Neural progenitor cell (in vitro differentiated cells): Measurements from ENCODE around the gene UBAP1L. TPM values are rescaled to one million over a fixed set of nuclear protein-coding genes. Genes with fewer than 3 reads are reported as not detected.

ENCODE experiments used
- DNase-seq: peaks from one replicate; pipeline ENCODE4 v3.0.0-alpha.2; 2016; ENCODE audit warnings: low spot score
- H2AFZ ChIP-seq: fragments of 200-600 bp; sonication (generic); replicated peaks from 2 replicates; pipeline ENCODE4 v1.6.1; 2016; ENCODE audit warnings: antibody characterized with exemption
- H3F3A ChIP-seq: fragments of 200-600 bp; sonication (generic); 2 replicates; pipeline ENCODE4 v1.6.1; 2016; ENCODE audit warnings: antibody characterized with exemption, low read depth
- H3K27ac ChIP-seq: fragments of 200-600 bp; sonication (generic); 2 replicates; pipeline ENCODE4 v1.5.1; 2016; ENCODE audit warnings: mild to moderate bottlenecking
- H3K27me3 ChIP-seq: fragments of 200-600 bp; sonication (generic); 2 replicates; pipeline ENCODE4 v1.6.1; 2016; ENCODE audit warnings: mild to moderate bottlenecking, moderate library complexity
- H3K36me3 ChIP-seq: fragments of 200-600 bp; sonication (generic); 2 replicates; pipeline ENCODE4 v1.5.1; 2016
- H3K4me1 ChIP-seq: fragments of 200-600 bp; sonication (generic); 2 replicates; pipeline ENCODE4 v1.6.1; 2016; ENCODE audit warnings: mixed run types
- H3K4me2 ChIP-seq: fragments of 200-600 bp; sonication (generic); 2 replicates; pipeline ENCODE4 v1.6.1; 2016
- H3K4me3 ChIP-seq: fragments of 200-600 bp; sonication (generic); 2 replicates; pipeline ENCODE4 v1.5.1; 2016
- H3K79me2 ChIP-seq: fragments of 200-600 bp; sonication (generic); 2 replicates; pipeline ENCODE4 v1.6.1; 2016; ENCODE audit warnings: low read depth
- H3K9ac ChIP-seq: fragments of 200-600 bp; sonication (generic); 2 replicates; pipeline ENCODE4 v1.6.1; 2016
- H3K9me3 ChIP-seq: fragments of 200-600 bp; sonication (generic); 2 replicates; pipeline ENCODE4 v1.5.1; 2016; ENCODE audit warnings: low read depth
- H4K20me1 ChIP-seq: fragments of 200-600 bp; sonication (generic); 2 replicates; pipeline ENCODE4 v1.6.1; 2016; ENCODE audit warnings: low read depth
- H3K27ac Mint-ChIP-seq: 3 replicates; pipeline ENCODE4 v1.8.0; 2021; ENCODE audit warnings: mixed read lengths
- H3K27me3 Mint-ChIP-seq: 2 replicates; pipeline ENCODE4 v1.8.0; 2022; ENCODE audit warnings: low read depth, mild to moderate bottlenecking, inconsistent platforms, moderate library complexity, mixed read lengths; ENCODE audit not compliant: insufficient read depth
- H3K36me3 Mint-ChIP-seq: 3 replicates; pipeline ENCODE4 v1.8.0; 2021; ENCODE audit warnings: mixed read lengths
- H3K4me1 Mint-ChIP-seq: 3 replicates; pipeline ENCODE4 v1.8.0; 2021; ENCODE audit warnings: mixed read lengths
- H3K4me3 Mint-ChIP-seq: 3 replicates; pipeline ENCODE4 v1.8.0; 2021; ENCODE audit warnings: mild to moderate bottlenecking, moderate library complexity, mixed read lengths
- H3K9me3 Mint-ChIP-seq: 3 replicates; pipeline ENCODE4 v1.8.0; 2020; ENCODE audit warnings: mixed read lengths
- EZH2 ChIP-seq: fragments of 200-600 bp; sonication (generic); IDR thresholded peaks from 2 replicates; pipeline ENCODE4 v1.6.1; 2017; ENCODE audit warnings: antibody characterized with exemption, mild to moderate bottlenecking, moderate library complexity
- EZH2phosphoT487 ChIP-seq: fragments of 200-600 bp; sonication (generic); IDR thresholded peaks from 2 replicates; pipeline ENCODE4 v1.6.1; 2017; ENCODE audit warnings: antibody characterized with exemption
- total RNA-seq: library from RNA; depleted of rRNA; stranded (reverse); fragments of >200 nt; gene quantifications from 2 replicates; pipeline ENCODE4 v1.2.3, GENCODE V29; 2015; ENCODE audit warnings: low replicate concordance
- TF ChIP-seq, protein P1 (sequence below): fragments of 200-600 bp; sonication (generic); IDR thresholded peaks from 2 replicates; pipeline ENCODE4 v1.5.1; 2017; ENCODE audit warnings: antibody characterized with exemption, mild to moderate bottlenecking

UBAP1L gene
- total RNA-seq, 1 donor from 2014 or later: 0.39 TPM

DNA sequence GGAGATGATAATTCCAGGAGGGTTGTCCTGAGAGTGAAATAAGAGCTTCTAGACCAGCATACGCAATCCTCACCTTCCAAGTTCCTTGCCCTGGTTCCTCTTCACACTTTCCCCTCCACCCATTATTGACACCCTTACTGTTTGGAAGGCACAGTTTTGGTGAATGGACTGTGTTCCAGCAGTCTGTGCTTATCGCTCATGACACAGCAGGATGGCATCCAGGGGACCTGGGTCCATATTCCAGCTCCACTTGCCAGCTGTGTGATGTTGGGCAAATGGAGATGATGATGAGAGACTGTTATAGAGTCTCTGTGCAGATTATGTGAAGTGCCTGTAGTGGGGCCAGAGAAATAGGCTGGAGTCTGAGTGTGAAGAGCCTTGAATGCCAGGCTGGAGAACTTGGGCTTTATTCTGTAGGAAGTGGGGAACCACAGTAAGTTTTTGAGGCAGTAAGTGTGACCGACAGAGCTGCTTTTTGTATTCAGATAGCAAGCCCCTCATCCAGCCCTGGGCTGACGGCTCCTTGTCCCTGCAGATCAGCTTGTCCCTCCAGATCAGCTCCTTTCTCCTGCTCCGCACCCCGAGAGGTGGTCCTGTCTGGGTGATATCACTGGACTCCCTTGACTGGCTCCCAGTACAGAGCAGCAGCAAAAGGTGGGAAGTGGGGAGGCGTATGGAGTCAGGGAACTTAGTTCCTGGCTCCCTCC lies 30.3 kb downstream of the UBAP1L start:
- H3K9ac ChIP-seq: no peak overlapping the region
- H3K79me2 ChIP-seq: no peaks in the 10 kb centered on the region
- H3K36me3 ChIP-seq: no peaks in the 10 kb centered on the region
- peaks cover 25% of the 10 kb centered on the region for H3K27me3 Mint-ChIP-seq
- H2AFZ ChIP-seq: no peak overlapping the region
- no peaks in the 10 kb centered on the region for H3K9me3 Mint-ChIP-seq
- TF ChIP-seq, protein P1, sequence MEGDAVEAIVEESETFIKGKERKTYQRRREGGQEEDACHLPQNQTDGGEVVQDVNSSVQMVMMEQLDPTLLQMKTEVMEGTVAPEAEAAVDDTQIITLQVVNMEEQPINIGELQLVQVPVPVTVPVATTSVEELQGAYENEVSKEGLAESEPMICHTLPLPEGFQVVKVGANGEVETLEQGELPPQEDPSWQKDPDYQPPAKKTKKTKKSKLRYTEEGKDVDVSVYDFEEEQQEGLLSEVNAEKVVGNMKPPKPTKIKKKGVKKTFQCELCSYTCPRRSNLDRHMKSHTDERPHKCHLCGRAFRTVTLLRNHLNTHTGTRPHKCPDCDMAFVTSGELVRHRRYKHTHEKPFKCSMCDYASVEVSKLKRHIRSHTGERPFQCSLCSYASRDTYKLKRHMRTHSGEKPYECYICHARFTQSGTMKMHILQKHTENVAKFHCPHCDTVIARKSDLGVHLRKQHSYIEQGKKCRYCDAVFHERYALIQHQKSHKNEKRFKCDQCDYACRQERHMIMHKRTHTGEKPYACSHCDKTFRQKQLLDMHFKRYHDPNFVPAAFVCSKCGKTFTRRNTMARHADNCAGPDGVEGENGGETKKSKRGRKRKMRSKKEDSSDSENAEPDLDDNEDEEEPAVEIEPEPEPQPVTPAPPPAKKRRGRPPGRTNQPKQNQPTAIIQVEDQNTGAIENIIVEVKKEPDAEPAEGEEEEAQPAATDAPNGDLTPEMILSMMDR: no peak
- no peak for TF ChIP-seq EZH2
- TF ChIP-seq EZH2phosphoT487: no peak
- no peaks in the 10 kb centered on the region for H3K36me3 Mint-ChIP-seq
- H3K4me2 ChIP-seq: peak overlapping the region; percentile 72
- peaks cover 75% of the 10 kb centered on the region for H3K4me1 Mint-ChIP-seq
- H3K27ac ChIP-seq: no peak overlapping the region
- H3K4me3 ChIP-seq: no peak overlapping the region
- peaks cover 42% of the 10 kb centered on the region for H4K20me1 ChIP-seq
- no peak for DNase-seq
- peak overlapping the region; percentile 86 for H3K27ac Mint-ChIP-seq
- H3K4me3 Mint-ChIP-seq: no peak overlapping the region
- peaks cover 67% of the 10 kb centered on the region for H3K27me3 ChIP-seq
- peaks cover 58% of the 10 kb centered on the region for H3F3A ChIP-seq
- H3K9me3 ChIP-seq: no peaks in the 10 kb centered on the region
- peaks cover 70% of the 10 kb centered on the region for H3K4me1 ChIP-seq

DNA sequence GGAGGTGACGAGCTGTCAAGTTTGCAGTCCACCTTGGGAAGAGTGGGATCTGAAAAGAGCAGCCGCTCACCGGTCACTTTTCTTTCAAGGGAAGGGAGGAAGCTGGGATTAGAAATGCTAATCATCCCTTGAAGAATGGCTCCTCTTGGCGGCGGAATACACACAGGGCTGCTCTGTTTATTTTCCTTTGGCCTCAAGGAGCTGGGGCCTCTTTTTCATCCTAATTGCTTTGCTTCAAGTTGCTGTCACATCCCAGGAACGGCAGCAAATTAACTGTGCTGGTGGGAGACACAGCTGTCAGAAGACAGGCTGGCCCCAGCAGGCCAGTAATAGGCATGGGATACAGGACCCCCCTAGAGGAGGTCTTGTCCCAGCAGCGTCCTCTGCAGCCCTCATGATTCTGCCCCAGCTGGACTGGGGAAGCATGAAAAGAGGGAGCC lies 31.7 kb downstream of the UBAP1L start:
- Histone ChIP-seq H3K4me3 (peak overlapping the region; percentile 16), H4K20me1 (peaks cover 35% of the 10 kb centered on the region), H3K9me3 (no peaks in the 10 kb centered on the region), H3K4me2 (peak overlapping the region; percentile 72), H3K27ac (peak overlapping the region; percentile 90), H3K36me3 (no peaks in the 10 kb centered on the region), H3K4me1 (peaks cover 57% of the 10 kb centered on the region), H3K79me2 (no peaks in the 10 kb centered on the region), H3F3A (peaks cover 46% of the 10 kb centered on the region), H2AFZ (no peak overlapping the region), H3K9ac (no peak overlapping the region), H3K27me3 (peaks cover 80% of the 10 kb centered on the region)
- Mint-ChIP-seq H3K9me3 (no peaks in the 10 kb centered on the region), H3K4me1 (peaks cover 65% of the 10 kb centered on the region), H3K36me3 (no peaks in the 10 kb centered on the region), H3K27ac (peak overlapping the region; percentile 17), H3K27me3 (peaks cover 25% of the 10 kb centered on the region), H3K4me3 (peak overlapping the region; percentile 64)
- TF ChIP-seq EZH2phosphoT487 (peak; percentile 58), EZH2 (no peak)
- TF ChIP-seq, protein P1: peak; percentile 45
- DNase-seq: peak; percentile 92

DNA sequence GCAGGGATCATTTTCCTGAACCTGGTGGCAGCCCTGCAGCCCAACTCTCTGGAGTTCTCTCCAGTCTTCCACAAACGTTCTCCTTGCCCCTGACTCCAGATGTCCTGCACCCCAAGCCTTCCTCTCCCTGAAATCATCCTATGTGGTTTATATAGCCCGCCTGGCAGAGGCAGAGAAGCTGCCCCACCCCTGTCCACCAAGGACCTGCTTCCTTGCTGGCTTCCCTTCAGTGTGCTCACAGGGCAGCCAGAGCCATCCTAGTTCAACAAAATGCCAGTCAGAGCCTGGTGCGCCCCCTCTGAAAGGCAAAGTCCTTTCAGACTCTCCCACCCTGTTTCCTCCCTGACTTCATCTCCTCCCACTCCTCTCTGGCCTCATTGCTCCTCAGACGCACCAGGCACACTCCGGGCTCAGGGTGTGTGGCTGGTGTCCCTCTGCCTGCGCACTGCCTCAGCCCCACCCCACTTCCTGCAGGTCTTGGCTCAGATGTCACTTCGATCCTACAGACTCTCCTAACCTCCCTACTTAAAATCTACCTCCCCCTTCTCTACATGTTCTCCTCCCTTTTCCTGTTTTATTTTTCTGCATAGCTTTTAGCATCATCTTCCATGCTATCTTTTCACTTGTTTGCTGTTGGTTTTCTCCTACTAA lies 32.6 kb downstream of the UBAP1L start:
- Histone ChIP-seq H3K9me3 (no peaks in the 10 kb centered on the region), H3K4me1 (peaks cover 54% of the 10 kb centered on the region), H3F3A (peaks cover 46% of the 10 kb centered on the region), H4K20me1 (peaks cover 35% of the 10 kb centered on the region), H3K79me2 (no peaks in the 10 kb centered on the region), H3K27ac (no peak overlapping the region), H3K9ac (no peak overlapping the region), H3K4me2 (peak overlapping the region; percentile 72), H3K36me3 (no peaks in the 10 kb centered on the region), H3K4me3 (peak overlapping the region; percentile 16), H2AFZ (no peak overlapping the region), H3K27me3 (peaks cover 89% of the 10 kb centered on the region)
- Mint-ChIP-seq H3K27ac (peak overlapping the region; percentile 6), H3K36me3 (no peaks in the 10 kb centered on the region), H3K27me3 (peaks cover 23% of the 10 kb centered on the region), H3K9me3 (no peaks in the 10 kb centered on the region), H3K4me1 (peaks cover 63% of the 10 kb centered on the region), H3K4me3 (peak overlapping the region; percentile 64)
- TF ChIP-seq EZH2 (no peak), EZH2phosphoT487 (no peak)
- TF ChIP-seq, protein P1: no peak
- DNase-seq: peak; percentile 51
